Activated CD4-positive, alpha-beta T cell treated with anti-CD3 and anti-CD28 coated beads, Interleukin-2, amount 50 U/mL, for 1 hour (primary cell): ENCODE results near the gene MRPL23.
"Not testable (repeated sequence)": the region's sequence is repeated elsewhere in the genome, so short reads cannot be mapped to it uniquely, and the experiment has no call there.

Experiments used
- DNase-seq: peaks from one replicate; pipeline ENCODE4 v3.0.0-alpha.2; 2020

MRPL23 gene

DNA sequence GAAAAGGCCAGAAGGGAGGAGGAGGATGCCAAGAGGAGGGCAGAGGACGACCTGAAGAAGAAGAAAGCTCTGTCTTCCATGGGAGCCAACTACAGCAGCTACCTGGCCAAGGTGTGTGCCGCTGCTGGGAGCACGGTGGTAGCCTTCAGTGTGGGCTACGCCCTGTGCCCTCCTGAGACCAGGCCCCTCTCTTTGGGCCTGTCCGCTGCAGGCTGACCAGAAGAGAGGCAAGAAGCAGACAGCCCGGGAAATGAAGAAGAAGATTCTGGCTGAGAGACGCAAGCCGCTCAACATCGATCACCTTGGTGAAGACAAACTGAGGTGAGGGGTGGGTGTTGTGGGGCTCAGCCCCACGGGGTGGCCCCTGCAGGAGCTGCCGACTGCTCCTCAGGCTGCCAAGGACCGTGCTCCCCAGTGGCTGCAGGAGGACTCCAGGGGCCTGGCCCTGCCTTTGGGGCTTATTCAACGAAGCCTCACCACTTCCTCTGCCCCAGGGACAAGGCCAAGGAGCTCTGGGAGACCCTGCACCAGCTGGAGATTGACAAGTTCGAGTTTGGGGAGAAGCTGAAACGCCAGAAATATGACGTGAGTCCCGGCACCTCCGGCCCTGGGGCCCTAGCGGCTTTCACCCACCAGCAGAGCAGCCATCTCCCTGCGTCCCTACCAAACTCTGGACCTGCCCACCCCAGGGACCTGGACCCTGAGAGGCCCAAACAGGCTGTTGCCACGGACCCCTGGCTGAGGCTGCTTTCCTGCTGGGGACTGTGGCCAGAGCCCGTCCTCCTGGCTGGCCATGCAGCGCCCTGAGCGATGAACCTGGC, 12.6 kb upstream of the MRPL23 start:
- DNase-seq = no peak

DNA sequence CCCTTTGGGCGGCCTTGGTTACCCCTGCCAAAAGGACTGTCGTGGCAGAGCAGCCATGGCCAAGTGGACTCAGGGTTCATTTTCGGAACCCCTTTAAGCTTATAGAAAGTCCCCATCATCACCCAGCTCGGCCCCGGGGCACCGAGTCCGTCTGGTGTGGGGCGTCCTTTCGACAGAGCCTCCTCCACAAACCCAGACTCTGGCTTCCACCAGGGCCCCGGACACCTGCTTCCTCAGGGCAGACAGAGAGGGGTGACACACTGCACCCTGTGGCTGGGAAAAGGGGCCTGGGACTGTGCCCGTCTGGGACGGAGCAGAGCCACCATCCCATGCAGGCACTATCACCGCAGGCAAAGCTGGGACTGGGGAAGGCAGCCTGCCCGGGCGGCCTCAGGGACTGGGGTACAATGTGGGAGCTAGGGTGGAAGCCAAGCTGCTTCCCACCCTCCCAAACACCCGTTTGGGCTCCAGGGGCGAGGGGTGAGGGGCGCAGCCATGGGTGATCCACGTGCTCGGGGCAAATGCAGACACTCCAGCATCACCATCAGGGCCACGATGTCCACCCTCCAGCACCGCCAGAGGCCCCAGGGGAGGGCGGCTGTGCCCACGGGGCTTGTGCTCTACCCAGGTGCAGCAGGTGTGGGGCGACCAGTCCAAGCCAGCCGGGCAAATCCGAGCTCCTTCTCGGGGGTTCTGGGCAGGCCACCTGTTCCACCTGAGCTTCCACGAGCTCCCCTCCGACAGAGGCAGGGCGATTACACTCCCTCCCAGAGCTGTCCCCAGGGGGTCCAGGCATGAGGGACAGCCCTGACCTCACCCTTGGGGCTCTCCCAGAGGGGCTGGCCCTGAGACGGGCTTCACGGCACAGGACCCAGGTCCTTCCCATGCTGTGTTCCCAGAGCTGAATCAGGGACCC, 11.7 kb upstream of the MRPL23 start:
- no peak for DNase-seq

DNA sequence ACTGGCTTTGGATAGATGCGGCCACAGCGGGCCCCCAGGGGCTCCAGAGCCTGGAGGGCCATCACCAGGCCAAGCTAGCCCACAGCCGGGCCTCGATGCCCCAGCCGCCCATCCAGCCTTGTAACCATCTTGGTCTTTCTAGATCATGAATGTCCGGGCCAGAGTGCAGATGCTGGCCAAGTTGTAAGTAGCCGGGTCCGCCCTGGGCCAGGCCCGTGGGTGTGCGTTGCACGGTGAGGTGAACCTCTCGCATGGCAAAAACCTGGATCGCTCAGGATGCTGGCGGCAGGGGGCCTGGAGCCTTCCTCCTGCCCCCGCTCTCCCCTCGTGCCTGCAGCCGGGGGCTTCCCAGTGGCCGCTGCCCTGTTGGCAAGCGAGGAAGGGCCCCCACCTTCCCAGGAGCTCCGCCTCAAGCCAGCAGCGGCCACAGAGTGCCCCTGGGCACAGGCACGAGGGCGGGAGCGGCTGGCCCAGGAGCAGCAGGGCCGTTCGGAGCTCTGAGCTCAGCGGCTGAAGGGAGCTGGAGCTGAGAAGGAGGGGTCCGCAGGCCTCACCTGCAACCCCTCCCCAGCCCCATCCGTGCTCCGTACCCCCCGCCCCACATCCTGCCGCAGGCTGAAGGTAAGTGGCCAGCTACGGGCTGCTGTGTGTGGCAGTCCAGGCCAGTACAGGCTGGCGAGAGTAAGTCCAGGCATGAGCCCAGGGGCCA, 10.9 kb upstream of the MRPL23 start:
- DNase-seq = no peak

DNA sequence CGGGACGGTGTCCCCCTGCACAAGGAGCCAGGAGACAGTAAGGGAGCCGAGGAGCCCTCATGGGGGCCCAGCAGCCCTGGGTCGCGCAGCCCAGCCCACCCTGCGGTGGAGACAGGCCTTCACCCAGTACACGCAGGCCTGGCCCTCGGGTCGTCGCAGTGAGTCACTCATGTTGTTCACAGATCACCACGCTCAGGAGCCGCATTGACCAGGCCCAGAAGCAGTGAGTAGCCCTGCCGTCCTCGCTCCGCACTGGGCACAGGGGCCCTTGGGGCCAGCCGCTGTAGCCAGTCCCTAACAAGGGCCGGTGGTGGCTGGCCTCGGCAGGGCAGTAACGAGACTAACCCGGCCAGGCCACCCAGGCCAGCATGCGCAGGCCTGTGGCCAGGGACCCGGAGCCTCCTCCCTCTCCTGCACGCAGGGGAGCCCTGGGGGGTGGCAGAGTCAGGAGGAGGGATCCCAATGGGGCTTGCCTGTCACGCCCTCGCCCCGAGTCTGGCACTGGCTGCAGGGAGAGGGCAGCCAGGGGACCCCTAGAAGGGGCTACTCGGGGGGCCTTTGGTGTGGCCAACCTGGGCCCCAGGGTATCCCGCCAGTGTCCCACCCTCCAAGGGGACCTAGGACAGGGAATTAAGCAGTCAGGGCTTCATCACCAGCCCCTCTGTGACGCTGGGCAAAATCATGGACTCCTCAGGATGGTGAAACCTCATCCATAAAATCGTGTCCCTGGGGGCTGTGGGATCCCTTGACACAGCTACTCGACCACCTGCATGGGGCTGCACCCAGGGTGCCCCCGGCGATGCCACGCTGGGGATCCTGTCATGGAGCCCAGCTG, 10.1 kb upstream of the MRPL23 start:
- DNase-seq = no peak

DNA sequence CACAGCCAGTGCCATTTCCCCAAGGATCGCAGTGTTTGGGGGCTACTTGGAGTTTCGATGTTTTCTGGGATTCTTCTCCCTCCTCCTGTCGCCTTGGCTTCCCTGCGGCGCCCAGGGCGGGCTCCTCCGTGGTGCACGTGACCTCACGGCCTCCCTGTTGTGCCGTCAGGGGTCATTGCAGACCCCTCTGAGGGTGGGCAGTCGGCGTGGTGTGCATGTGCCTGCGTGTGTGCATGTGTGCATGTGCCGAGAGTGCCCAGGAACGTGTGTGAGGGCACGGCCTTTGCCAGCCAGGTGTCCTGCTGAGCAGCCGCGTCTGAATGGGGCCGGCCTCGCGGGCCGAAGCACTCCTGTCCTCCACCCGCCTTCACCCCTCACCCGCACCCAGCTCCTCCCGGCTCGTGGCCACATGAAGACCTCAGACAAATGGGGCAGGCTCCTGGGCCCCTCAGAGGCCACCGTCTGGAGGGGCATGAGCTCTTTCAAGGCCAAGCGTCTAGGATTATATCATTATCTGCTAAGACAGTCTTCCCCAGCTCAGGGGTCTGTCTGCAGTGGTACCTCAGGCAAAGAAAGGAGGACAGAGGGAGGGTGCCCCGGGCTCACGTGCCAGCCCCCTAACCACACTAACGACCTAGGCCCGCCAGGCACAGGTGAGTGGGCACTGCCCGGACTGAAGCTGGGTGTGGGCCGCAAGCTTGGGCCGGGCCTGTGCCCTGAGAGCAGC, 9.4 kb upstream of the MRPL23 start:
- DNase-seq = no peak

DNA sequence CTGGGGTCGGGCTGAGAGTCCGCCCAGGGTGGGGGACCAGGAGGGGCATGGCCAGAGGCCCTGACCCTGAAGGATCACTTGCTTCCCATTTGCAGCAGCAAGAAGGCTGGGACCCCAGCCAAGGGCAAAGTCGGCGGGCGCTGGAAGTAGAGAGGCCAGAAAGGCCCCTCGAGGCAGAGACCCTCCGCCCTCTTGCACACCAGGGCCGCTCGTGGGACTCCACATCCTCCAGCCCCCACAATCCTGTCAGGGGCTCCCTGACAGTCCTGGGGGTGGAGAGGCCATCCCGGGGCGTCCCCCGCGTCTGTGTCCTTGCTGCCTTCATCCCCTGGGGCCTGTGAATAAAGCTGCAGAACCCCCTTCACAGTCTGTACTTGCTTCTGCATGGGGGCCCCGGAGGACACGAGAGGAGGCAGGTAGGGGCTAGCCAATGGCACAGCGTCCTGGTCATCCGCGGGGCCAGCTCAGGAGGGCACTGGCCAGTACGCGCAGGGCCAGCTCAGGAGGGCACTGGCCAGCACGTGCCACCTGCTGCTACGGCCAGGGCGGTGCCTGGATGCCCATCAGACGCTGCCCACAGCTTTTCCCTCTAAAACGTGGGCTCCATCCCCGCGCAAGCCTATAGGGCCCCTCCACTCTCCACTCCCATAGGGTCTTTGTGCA, 8.7 kb upstream of the MRPL23 start:
- no peak for DNase-seq

DNA sequence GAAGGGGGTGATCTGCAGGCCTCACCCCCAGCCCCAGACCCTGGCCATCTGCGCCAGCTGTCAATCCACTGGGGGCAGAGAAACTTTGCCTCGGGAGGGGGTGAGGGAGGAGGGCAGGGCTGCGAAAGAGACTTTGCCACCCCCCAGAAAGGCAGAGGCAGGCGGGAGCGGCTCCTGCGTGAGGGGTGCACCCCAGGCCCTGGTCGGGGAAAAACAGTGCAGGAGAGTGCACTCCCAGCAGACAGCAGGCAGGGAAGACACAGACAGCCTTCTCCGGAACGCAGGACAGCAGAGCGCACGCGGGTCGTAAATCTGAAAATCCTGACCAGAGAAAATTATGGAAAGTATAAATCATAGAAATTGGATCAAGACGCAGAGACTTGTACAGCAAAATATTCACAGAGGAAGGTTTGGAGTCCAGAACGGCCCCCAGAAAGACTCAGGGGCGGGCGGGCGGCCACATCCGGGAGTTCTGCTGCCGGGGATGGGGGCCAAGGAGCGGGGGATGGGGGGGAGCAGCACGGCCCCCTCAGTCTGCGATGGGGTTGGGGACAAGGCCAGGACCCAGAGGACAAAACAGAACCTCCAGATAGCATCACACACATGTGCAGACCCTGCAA, 8.0 kb upstream of the MRPL23 start:
- DNase-seq = no peak

DNA sequence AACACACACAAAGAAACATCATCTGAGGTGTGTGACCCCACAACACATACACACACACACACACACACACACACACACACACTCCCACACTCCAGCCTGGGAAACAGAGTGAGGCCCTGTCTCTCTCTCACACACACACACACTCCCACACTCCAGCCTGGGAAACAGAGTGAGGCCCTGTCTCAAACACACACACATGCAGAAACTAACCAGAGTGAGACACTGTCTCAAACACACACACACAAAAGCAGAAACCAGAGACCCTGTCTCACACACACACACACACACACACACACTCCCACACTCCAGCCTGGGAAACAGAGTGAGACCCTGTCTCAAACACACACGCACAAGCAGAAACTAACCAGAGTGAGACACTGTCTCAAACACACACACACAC, 7.3 kb upstream of the MRPL23 start:
- DNase-seq = not testable (repeated sequence)

DNA sequence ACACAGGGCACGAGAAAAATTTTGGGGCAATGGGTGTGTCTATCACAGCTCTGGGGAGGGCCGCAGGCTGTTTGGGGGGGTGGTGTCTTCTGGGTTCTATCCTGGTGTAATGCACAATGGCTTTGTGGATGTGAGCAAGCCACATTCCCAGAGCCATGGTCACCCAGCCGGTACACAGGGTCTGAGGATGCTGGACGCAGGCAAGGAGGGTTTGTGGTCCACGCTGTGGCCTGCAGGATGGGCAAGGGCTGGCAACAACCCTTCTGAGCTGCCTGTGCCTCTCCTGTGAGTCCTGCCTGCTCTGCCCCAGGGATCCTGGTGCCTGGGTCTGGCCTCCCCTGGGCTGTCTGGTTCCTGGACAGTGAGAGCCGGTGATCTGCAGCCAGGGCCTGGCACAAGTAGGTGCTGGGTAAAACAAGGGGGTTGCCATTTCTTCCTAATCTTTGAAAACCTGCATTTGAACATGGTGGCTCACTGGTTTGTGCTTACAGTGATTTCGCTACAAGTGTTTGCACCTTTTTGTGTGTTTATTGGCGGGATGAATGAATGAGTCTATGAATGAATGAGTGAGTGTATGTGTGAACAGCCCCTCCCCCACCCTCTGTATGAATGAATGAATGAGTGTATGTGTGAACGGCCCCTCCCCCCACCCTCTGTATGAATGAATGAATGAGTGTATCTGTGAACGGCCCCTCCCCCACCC, 4.4 kb upstream of the MRPL23 start:
- DNase-seq = no peak

DNA sequence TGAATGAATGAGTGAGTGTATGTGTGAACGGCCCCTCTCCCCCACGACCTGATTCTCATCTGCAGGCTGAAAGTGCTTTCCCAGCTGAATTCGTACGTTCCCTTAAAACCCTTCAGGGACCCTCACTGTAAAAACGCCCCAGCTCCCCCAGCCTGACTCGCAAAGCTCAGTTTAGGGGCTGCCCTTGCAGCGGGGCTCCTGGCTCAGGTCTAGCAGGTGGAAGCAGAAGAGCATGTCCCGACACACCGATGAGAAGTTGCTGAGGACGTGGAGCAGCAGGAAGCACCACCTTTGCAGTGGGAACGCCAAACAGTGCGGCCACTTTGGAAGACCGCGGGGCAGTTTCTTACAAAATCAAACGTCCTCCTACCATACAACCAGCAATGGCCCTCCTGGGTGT, 3.6 kb upstream of the MRPL23 start:
- DNase-seq = no peak

DNA sequence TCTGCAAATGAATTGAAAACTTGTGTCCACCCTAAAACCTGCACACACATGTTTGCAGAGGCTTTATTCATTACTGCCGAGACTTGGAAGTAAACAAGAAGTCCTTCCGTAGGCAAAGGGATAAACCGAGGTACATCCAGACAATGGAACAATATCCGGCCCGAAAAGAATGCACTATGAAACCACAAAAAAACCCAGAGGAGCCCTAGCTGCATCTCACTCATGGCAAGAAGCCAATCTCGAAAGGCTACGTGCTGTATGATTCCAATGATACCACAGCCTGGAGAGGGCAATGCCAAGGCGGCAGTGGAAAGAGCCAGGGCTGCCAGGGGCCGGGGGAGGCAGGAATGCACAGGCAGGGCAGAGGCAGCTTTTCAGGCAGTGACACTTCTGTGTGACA, 3.2 kb upstream of the MRPL23 start:
- no peak for DNase-seq

DNA sequence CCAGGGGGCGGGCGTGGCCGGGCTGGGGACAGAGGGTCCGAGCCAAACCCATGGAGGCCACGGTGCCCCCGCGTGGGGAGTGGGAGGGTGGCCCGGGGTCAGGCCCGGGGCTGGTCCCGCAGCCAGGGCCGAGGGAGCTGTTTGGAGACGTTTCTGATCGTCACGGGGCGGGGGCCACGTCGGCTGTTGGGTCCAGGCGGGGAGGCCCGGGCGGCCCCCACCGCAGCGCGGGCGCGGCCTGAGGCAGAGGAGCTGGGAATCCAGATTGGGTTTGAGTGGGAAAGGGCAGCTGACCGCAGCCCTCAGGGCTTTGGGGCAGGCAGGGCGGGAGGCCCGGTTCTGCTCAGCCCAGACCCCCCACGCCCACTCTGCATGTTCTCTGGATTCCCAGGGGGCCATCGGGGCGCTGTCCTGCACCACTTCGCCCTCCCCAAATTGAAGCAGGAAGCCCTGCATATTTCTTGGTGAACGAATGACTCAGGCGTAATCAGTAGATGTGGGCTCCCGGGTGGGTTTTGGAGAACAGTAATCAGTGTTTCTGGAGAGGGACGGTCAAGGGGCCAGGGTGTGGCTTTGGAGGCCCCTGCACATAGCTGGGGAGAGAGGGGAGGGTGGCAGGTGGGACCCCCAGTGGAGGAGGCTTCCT, 583 bp downstream of the MRPL23 start:
- no peak for DNase-seq

DNA sequence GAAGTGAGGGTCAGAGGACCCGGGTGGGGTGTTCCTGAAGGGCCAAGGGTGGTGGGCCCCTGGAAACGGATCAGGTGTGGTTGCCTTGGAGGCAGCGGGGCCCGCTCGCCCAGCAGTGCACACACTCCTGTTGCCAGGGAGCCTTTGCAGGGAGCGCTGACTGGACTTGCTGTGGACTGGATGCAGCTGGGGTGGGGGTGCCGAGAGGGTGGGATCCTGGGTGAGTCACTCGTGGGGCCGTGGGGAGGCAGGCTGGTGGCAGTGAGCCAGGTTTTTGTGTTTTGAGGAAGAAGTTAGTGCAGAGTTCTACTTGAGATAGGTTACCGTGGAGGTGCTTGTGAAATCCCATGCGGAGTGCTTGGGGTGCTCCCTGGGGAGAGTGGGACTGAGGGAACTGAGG, 1.3 kb downstream of the MRPL23 start:
- DNase-seq = no peak

DNA sequence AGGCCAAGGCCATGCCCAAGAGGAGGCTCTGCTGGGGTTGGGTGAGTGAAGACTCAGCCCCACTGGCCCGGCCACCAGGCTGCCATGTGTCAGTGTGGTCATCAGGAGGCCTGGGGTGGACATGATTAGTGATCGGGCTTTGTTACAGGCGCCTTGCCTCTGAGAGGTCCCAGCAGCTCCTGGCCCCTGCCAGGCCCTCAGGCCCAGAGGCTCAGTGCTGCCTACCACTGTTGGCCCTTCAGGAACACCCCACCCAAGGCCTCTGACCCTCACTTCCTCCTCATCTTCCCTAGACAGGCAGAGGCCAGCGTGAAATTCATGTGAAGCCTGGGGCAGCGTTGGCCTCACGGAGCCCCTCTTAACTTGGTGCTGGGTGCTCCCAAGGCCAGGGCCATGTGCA, 2.2 kb downstream of the MRPL23 start:
- DNase-seq = no peak

DNA sequence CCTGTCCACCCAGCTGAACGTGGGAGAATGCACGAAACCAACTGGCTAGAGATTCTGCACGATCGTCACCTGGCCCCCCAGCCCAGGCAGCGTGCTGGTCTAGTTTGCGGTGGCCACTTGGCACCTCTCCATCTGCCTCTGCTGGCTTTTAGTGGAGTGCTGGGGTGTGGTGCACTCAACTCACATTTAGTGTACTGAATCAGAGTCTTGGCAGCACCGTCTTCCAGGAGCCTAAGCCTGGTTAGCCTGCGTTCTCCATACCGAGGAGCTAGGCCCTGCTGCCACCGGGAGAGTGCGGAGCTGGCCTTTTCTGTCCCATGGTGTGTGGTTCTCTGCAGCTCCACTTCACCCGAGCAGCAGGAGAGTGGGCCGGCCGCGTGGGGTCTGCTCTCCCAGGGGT, 2.8 kb downstream of the MRPL23 start:
- DNase-seq = no peak

DNA sequence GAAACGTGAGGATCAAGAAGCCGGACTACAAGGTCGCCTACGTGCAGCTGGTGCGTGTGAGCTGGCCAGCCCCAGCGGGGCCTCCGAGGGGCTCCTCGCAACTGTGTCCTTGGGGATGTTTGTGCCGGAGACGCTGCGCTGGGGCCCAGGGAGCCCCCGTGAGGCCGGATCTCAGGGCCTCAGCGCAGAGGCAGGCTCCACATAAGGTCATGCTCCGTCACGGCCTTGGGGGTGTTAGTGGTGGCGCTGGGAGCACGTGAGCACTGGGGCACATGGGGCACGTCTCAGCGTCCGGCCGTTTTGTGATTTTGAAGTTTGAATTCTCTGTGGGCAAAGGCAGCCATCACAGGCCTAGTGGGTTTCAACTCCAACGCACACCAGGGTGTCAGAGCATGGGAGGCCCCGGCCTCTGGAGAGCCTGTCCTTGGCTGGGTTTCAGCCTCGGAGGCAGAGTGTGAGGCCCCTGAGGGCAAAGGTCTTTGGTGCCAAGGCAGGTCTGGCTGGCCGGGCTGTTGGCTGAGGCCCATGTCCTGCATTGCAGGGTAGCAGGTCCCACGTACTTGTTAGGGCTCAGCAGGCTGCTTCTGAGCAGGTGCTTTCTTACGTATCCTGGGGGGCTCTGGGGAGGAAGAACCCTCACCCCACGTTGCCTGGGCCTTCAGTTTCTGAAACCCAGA, 5.8 kb downstream of the MRPL23 start:
- DNase-seq = no peak

DNA sequence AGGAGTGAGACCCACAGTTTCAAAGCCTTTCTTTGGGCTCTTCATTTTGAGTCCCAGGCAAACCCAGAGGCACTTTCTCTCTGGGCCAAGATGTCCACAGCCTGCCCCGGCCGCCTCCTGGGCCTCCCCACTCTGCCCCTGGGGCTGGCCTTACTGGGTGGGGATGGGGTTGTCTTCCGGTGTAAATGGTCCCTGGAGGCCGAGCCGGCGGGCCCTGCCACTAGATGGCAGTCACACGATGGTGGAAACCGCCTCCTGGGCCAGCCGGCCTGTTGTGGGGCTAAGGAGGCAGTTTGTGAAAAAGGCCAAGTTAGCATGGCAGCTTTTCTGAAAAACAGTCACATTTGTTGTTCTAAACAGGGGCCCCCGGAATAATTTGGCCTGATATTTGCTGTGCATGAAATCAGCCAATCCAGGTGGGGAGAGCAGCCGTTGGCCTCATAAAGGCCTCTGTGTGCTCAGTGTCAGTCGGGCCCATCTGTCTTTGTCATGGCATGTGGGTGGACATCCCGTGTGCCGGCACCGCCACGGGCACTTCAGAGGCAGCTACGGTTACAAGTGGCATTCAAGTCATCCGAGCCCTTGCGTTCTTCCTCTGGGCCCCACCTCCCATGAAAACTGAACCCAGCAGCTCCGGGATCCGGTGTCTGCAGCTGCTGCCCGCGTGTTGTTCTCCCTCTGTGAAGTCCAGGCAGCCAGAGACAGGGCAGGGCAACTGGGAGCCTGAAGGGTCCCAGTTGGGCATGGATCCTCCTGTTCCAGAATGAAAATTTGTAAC, 6.5 kb downstream of the MRPL23 start:
- no peak for DNase-seq

DNA sequence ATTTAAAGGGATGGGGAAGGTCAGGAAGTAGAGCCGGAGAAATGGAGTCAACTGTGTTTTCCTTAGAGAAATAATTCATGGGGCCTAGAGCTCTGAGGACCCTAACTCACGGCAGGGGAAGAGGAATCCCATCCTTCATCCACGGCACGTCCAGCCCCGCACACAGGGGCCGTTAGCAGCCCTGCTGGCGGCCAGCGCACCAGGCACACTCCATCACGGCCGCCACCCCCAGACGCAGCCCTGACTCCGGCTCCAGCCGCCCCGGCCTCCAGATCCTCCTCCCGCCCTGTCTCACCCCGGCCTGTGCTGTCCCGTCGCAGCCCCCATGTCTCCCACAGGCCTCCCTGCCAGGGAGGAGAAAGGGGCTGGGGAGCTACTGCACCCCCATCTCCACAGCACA, 11.2 kb downstream of the MRPL23 start:
- DNase-seq = no peak
